H54 (cell line): ENCODE results near the gene C1orf198.

Source experiments
- DNase-seq: peaks from one replicate; pipeline ENCODE4 v3.0.0; 2011; ENCODE audit warnings: low spot score, mixed read lengths; ENCODE audit not compliant: insufficient read length
- FAIRE-seq: peaks from 3 replicates; lab custom pipeline; 2011; peaks lifted over from hg19 to GRCh38; lab: Jason Lieb, UNC
- POLR2A ChIP-seq: IDR thresholded peaks from 2 replicates; pipeline ENCODE4 v1.6.1; 2011; ENCODE audit warnings: low read depth, mild to moderate bottlenecking, low read length

Gene C1orf198

GRCh38 chr1:230901671-230902070 lies 33.4 kb upstream of the C1orf198 start:
- no peak for TF ChIP-seq POLR2A
- DNase-seq (no peak), FAIRE-seq (no peak)

- FAIRE-seq, result no peak
- TF ChIP-seq POLR2A, result no peak
- DNase-seq, result no peak
Measured at GRCh38 chr1:230900984-230901383, 32.7 kb upstream of the C1orf198 start.

GRCh38 chr1:230899841-230900251 lies 31.5 kb upstream of the C1orf198 start:
- no peak for TF ChIP-seq POLR2A
- FAIRE-seq (no peak), DNase-seq (no peak)

GRCh38 chr1:230898748-230899147 lies 30.4 kb upstream of the C1orf198 start:
- DNase-seq, result no peak
- TF ChIP-seq POLR2A, result no peak
- no peak for FAIRE-seq

GRCh38 chr1:230898144-230898543 lies 29.8 kb upstream of the C1orf198 start:
- FAIRE-seq (no peak), DNase-seq (no peak)
- no peak for TF ChIP-seq POLR2A

GRCh38 chr1:230896779-230897178 lies 28.5 kb upstream of the C1orf198 start:
- no peak for TF ChIP-seq POLR2A
- DNase-seq (no peak), FAIRE-seq (no peak)

- no peak for TF ChIP-seq POLR2A
- DNase-seq (no peak), FAIRE-seq (no peak)
Measured at GRCh38 chr1:230895452-230895851, 27.1 kb upstream of the C1orf198 start.

- FAIRE-seq, result no peak
- TF ChIP-seq POLR2A, result no peak
- DNase-seq, result no peak
Measured at GRCh38 chr1:230894664-230895063, 26.3 kb upstream of the C1orf198 start.

- DNase-seq (no peak), FAIRE-seq (no peak)
- TF ChIP-seq POLR2A, result no peak
Measured at GRCh38 chr1:230894032-230894431, 25.7 kb upstream of the C1orf198 start.

- TF ChIP-seq POLR2A, result no peak
- no peak for FAIRE-seq
- DNase-seq, result no peak
Measured at GRCh38 chr1:230892018-230892491, 23.7 kb upstream of the C1orf198 start.

- no peak for FAIRE-seq
- no peak for TF ChIP-seq POLR2A
- DNase-seq, result no peak
Measured at GRCh38 chr1:230891413-230891812, 23.1 kb upstream of the C1orf198 start.

GRCh38 chr1:230884646-230885045 lies 16.3 kb upstream of the C1orf198 start:
- FAIRE-seq, result no peak
- no peak for DNase-seq
- no peak for TF ChIP-seq POLR2A

- no peak for TF ChIP-seq POLR2A
- FAIRE-seq (no peak), DNase-seq (no peak)
Measured at GRCh38 chr1:230883967-230884366, 15.6 kb upstream of the C1orf198 start.

GRCh38 chr1:230879778-230880177 lies 11.5 kb upstream of the C1orf198 start:
- no peak for FAIRE-seq
- no peak for DNase-seq

GRCh38 chr1:230878591-230878990 lies 10.3 kb upstream of the C1orf198 start:
- no peak for FAIRE-seq
- no peak for DNase-seq
- no peak for TF ChIP-seq POLR2A

More at GRCh38 chr1:230879778-230880177, 11.5 kb upstream of the C1orf198 start:
- TF ChIP-seq POLR2A, result no peak
